WERI-Rb-1 (cell line): ENCODE results near the gene SMOC1.

Source experiments
- DNase-seq: peaks from one replicate; pipeline ENCODE4 v3.0.0-alpha.2; 2020
- H3K27ac ChIP-seq: fragments of 250-450 bp; sonication (Bioruptor Pico); 2 replicates; pipeline ENCODE4 v1.5.1; 2020; ENCODE audit warnings: mild to moderate bottlenecking, moderate library complexity
- H3K27me3 ChIP-seq: fragments of 250-450 bp; sonication (Bioruptor Pico); 2 replicates; pipeline ENCODE4 v1.5.1; 2021; ENCODE audit warnings: mild to moderate bottlenecking, low read depth, moderate library complexity; ENCODE audit not compliant: insufficient read depth, severe bottlenecking
- H3K36me3 ChIP-seq: fragments of 250-450 bp; sonication (Bioruptor Pico); 2 replicates; pipeline ENCODE4 v1.5.1; 2020; ENCODE audit warnings: mild to moderate bottlenecking, moderate library complexity
- H3K4me3 ChIP-seq: 2 replicates; pipeline ENCODE4 v1.5.1; 2011; ENCODE audit warnings: low read depth, mild to moderate bottlenecking, control low read depth, low read length
- H3K9me3 ChIP-seq: fragments of 250-450 bp; sonication (Bioruptor Pico); 2 replicates; pipeline ENCODE4 v1.5.1; 2021; ENCODE audit warnings: mild to moderate bottlenecking, moderate library complexity; ENCODE audit not compliant: severe bottlenecking
- TF ChIP-seq, protein P1 (sequence below): IDR thresholded peaks from 2 replicates; pipeline ENCODE4 v1.5.1; 2011; ENCODE audit warnings: low read depth, mild to moderate bottlenecking, control low read depth, inconsistent platforms, low read length

Gene SMOC1

DNA sequence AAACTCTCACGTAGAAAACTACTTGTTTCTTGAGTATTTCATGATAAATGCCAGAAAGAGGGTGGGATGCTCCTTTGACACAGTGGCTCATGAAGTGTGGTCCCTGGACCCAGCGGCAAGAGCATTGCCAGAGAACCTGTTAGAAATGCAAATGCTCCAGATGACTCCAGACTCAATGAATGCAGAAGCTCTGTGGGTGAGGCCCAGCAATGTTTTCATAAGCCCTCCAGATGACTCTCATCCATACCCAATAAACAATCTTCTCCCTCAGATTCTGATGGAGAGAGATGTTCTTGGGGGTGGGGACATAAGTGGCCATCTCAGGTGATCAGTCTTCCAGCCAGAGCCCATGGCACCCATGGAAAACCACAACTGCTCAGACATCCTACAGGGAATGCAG is 88.9 kb downstream of the SMOC1 start:
- H3K9me3 ChIP-seq = no peaks in the 10 kb centered on the region
- no peak overlapping the region for H3K27ac ChIP-seq
- DNase-seq = no peak
- H3K4me3 ChIP-seq = no peak overlapping the region
- TF ChIP-seq, protein P1, sequence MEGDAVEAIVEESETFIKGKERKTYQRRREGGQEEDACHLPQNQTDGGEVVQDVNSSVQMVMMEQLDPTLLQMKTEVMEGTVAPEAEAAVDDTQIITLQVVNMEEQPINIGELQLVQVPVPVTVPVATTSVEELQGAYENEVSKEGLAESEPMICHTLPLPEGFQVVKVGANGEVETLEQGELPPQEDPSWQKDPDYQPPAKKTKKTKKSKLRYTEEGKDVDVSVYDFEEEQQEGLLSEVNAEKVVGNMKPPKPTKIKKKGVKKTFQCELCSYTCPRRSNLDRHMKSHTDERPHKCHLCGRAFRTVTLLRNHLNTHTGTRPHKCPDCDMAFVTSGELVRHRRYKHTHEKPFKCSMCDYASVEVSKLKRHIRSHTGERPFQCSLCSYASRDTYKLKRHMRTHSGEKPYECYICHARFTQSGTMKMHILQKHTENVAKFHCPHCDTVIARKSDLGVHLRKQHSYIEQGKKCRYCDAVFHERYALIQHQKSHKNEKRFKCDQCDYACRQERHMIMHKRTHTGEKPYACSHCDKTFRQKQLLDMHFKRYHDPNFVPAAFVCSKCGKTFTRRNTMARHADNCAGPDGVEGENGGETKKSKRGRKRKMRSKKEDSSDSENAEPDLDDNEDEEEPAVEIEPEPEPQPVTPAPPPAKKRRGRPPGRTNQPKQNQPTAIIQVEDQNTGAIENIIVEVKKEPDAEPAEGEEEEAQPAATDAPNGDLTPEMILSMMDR = no peak
- no peaks in the 10 kb centered on the region for H3K27me3 ChIP-seq
- no peaks in the 10 kb centered on the region for H3K36me3 ChIP-seq

- Histone ChIP-seq H3K27ac (no peak overlapping the region), H3K9me3 (no peaks in the 10 kb centered on the region), H3K4me3 (no peak overlapping the region), H3K36me3 (no peaks in the 10 kb centered on the region), H3K27me3 (no peaks in the 10 kb centered on the region)
- TF ChIP-seq, protein P1 = no peak
- no peak for DNase-seq
These were observed 89.5 kb downstream of the SMOC1 start for GRCh38 chr14:69968681-69969080.

DNA sequence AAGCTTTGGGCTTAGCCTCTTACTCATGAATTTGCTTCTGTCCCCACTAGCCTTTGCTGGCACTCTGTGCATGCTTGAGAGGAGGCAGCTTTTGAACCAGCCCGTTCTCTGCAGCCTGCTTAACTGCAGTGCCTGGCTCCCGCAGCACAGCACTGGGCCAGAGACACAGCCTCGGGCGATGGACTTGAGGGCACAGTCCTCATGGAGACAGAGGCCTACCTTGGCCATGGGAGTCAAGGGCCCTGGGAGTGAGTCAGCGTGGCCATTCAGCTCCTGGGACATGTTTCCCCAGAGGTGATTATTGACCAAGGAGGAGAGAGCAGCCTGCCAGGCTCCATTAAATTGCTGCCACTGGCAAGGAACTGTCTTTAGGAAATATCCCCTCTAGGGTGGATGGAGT is 93.5 kb downstream of the SMOC1 start:
- TF ChIP-seq, protein P1 = no peak
- no peaks in the 10 kb centered on the region for H3K27me3 ChIP-seq

DNA sequence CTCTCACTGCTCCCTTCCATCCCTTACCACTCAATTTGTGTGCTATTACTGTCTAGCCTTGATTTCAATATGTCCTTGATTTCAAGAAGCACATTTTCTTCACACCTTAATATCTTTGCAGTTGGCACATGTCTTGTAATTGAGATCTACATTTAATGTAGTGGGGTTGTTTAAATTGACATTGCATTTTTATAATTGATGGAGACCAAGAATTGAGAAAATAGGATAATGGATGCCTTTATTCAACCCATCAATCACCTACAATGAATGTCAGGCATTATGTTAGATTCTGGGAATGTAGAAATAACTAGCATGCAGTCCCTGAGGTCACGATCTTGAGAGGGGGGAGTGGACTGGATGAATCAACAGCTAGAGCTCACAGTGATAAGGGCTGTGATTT is 94.6 kb downstream of the SMOC1 start:
- Histone ChIP-seq H3K4me3 (no peak overlapping the region), H3K9me3 (no peaks in the 10 kb centered on the region), H3K27ac (no peak overlapping the region), H3K36me3 (no peaks in the 10 kb centered on the region), H3K27me3 (no peaks in the 10 kb centered on the region)
- DNase-seq = no peak
- TF ChIP-seq, protein P1 = no peak

More for the DNA sequence above, 93.5 kb downstream of the SMOC1 start:
- DNase-seq = no peak
- H3K27ac ChIP-seq = no peak overlapping the region
- no peaks in the 10 kb centered on the region for H3K36me3 ChIP-seq
- no peak overlapping the region for H3K4me3 ChIP-seq
- H3K9me3 ChIP-seq = no peaks in the 10 kb centered on the region

DNA sequence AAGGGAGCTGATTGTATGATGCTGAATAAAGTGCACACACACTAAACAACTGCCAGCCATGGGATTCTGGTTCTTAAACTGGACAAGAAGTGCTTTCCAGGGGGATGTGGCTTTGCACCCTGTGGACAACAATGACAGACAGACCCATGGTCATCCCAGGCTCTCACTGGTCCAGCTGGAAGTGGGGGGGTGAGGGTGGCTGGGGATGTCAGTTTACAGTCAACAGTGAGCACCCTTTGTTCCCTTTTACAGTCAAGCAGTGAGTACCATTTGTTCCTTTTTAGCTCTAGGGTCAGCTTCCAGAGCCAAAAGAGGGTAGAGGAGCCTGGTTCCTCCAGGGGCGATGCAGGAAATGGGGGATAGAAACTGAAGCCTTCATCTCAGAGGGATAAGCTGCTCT is 100.7 kb downstream of the SMOC1 start:
- Histone ChIP-seq H3K27ac (no peak overlapping the region), H3K4me3 (no peak overlapping the region), H3K36me3 (no peaks in the 10 kb centered on the region), H3K27me3 (no peaks in the 10 kb centered on the region), H3K9me3 (no peaks in the 10 kb centered on the region)
- no peak for DNase-seq
- TF ChIP-seq, protein P1 = no peak

GRCh38 chr14:69980457-69981425 is 101.5 kb downstream of the SMOC1 start:
- H3K4me3 ChIP-seq = no peak overlapping the region
- H3K9me3 ChIP-seq = no peaks in the 10 kb centered on the region
- H3K27me3 ChIP-seq = no peaks in the 10 kb centered on the region
- DNase-seq = no peak
- H3K27ac ChIP-seq = no peak overlapping the region
- H3K36me3 ChIP-seq = no peaks in the 10 kb centered on the region
- TF ChIP-seq, protein P1 = no peak
